ENCODE results near the gene RHOBTB1.
"Not testable (repeated sequence)": the region's sequence is repeated elsewhere in the genome, so short reads cannot be mapped to it uniquely, and the experiment has no call there.

RHOBTB1 gene

DNA sequence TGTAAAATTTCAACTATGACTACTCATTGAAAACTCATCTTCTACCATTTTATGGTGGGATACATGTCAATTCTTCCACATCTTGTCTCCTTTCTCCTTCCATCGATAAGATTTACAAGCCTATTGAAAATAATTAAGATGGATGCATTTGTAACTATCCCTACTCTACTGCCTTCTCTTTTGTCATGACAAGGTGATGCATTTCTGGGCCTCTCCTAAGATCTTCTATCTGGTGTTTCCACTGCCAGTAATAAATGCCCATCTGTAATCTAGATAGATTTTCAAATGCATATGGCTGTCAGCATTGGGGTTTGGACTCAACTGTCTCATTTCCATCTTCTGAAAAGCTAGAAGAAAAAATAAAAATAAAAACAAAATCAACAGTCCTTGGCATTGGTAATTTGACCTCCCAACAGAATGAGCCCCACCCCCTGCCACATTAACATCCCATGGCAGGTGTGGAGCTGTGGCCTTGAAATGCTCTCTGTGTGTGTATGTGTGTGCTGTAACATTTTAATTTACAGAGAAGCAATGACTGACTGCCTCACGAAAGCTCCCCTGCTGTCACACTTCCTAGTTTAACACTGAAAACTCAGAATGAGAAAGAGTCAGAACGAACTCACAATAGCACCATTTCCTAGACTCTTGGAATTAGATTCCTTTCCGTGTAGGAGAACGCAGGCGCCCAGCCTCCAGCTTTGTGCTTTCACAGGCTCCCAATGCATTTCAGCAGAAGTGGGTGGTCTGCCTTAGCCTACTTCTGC lies 74.2 kb downstream of the RHOBTB1 start:
- no peak for DNase-seq (ENCODE audit: low read depth in 2 of 2, low spot score in 1 of 2)

DNA sequence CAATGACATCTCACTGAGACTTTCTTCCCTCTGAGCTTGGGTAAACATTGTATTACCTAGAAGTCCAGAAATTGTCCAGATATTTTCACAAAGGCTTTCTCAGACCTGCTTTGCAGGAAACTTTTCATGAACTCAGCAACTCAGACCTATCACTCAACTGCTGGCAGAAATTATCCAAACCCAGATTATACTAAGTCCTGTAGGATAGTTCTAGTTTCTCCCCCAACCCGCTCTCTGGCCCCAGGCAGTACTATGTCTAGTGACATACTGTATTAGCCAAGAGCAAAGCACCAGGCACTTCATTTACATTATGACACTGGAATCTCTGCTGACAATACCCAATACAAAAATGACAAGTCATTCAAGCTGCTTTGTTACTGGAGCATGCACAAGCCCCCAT lies 75.0 kb downstream of the RHOBTB1 start:
- no peak for DNase-seq (ENCODE audit: low read depth in 2 of 2, low spot score in 1 of 2)

DNA sequence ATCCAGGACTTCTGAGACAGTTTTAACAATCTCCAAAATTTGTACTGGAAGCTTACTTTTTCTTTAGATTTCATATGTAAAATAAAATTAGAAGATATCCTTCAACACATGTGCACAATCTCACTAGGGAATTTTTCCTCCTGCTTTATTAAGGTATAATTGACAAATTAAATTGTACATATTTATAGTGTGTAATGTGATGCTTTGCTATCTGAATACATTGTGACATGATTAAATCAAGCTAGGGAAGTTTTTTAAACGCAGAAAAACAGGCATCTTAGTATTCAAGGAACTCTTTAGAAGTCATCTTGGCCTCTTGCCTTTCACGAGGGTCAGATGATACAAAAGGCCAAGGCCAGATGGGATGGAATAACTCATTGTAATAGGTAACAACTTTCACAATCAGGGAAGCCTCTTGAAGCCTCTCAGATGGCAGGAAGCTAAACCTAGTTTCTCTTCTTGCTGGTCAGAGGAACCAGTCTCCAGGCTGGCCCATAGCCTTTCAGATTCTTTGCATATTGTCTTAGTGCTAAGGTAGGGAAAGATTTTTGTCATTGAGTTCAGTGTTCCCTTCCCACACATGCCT lies 78.7 kb downstream of the RHOBTB1 start:
- no peak for DNase-seq (ENCODE audit: low read depth in 2 of 2, low spot score in 1 of 2)

DNA sequence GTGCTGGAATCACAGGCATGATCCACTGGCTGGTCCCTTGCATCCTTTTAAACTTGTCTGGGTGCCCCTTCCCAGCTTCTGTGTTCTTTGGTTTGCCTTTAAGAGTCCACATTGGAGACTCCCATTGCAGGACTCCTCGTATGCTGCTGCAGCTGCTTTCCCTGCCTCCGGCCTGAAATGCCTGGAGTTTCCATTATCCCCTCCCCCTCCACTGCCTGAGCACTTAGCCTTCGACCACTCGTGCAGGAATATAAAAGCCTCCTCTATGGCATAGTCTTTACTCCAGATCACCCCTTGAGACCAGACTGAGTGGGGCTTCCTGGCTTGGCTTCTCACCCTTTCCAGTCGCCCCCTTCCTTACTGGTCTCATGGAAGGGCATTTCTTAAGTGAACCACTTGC lies 80.2 kb downstream of the RHOBTB1 start:
- DNase-seq (ENCODE audit: low read depth in 2 of 2, low spot score in 1 of 2) = no peak

DNA sequence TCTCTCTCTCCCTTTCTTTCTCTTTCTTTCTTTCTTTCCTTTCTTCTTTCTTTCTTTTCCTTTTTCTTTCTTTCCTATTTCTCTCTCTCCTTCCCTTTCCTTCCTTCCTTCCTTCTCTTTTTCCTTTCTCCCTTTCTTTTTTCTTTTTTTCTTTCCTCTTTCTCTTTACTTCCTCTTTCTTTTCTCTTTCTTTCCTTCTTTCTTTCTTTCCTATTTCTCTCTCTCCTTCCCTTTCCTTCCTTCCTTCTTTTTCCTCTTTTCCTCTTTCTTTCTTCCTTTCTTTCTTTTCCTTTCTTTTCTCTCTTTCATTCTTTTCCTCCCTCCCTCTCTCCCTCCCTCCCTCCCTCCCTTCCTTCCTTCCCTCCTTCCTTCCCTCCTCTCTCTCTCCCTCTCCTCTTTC lies 81.5 kb downstream of the RHOBTB1 start:
- no peak for DNase-seq (ENCODE audit: low read depth in 2 of 2, low spot score in 1 of 2)

DNA sequence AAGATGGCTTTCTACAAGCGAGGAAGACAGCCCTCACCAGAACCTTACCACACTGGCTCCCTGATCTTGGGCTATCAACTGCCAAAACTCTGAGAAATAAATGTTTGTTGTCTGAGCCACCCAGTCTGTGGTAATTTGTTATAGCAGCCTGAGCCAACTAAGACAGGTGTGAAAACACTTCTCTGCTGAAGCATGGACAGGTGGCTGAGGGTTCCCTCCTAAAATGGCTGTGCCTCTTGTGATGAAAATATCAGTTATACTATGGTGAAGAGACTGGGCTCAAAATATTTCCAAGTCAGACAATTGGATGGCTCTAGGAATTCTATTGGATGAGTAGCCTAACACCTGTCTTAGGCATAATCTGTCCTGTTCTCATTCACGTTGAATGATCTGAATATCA lies 87.6 kb downstream of the RHOBTB1 start:
- DNase-seq (ENCODE audit: low read depth in 2 of 2, low spot score in 1 of 2) = no peak

DNA sequence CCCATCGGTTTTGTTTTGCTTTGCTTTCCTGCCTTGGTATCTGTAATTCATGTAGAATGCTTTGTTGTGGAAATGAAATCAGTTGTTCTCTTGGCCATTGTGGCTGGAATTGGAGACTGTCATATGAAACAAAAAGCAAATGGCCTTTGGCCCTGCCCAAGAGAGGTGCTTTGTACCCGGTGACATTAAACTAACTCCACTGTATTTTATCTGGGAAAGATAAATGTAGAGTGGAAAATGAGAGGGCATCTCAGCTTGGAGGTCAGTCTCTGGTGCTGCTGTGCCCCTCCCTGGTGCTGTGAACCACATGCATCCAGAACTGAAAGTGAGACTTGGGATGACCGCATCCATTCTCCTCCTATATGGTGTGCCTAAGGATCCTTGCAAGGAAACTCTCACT lies 90.3 kb downstream of the RHOBTB1 start:
- DNase-seq (ENCODE audit: low read depth in 2 of 2, low spot score in 1 of 2) = no peak

DNA sequence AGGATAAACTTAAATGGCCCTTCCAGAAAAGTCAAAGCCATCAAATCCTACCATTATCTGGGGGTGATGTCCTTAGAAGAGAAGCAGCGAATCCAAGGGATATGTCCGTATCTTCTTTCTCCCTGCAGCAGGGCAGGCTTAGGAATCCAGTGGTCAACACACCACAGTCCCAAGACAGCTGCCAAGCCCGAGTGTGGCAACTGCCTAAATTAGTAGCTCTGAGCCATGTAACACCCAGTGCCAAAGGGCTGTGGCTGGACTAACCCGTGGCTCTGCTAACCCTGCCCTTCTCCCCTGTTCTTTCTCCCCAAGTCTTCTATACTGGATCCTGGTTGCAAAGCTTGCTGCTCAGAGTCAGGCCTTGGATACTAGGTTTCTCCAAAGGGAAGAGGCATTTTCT lies 90.9 kb downstream of the RHOBTB1 start:
- DNase-seq (ENCODE audit: low read depth in 2 of 2, low spot score in 1 of 2) = no peak

DNA sequence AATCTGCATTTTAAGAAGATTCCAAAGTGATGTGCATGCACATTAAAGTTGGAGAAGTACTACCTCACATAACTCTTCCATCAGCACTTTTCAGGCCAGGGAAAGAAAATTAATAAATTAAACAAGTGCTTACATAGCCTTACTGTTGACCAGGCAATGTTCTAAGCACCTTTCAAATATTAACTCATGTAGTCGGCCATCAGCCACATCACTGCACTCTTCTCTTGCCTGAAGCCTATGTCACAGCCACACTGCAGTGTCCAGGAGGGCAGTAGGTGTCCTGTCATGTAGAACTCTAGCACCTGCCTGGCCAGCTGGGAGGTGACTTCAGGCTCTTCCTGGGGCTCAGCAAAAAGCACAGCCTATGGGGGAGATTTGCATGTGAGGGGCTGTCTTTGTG lies 94.2 kb downstream of the RHOBTB1 start:
- no peak for DNase-seq (ENCODE audit: low read depth in 2 of 2, low spot score in 1 of 2)

DNA sequence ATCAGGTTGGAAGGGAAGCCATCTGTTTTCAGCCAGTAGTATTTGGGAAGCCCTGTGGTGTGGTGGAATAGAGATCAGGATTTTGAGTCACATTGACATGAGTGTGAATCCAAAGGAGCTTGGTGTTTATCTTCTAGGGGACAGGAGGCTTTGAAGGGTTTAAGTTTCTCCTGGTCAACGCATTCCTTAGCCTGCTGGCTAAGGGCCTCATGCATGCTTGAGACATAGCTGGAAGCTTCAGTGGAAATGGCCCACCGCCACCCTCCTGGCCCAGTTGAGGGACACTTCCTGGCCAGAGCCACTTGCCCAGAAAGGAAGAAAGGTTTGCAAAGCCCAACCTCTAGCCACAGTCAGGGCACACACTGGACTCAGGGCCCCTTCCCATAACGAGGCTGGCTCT lies 94.8 kb downstream of the RHOBTB1 start:
- no peak for DNase-seq (ENCODE audit: low read depth in 2 of 2, low spot score in 1 of 2)

DNA sequence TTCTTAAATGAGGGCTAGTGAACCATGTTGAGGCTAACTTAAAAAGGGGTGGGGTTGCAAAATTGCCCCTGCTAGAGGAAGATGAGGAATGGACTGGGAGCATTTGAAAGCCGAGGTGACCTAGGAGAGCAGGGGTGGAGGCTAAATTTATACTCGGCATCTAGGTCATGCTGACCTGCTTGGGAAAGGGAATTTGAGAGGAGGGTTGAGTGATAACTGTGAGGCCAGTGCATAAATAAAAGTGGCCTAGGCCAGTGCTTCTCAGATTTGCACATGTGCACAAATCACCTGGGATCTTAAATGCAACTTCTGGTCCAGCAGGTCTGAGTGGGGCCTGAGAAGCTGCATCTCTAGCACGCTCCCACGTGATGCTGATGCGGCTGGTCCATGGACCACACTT lies 95.3 kb downstream of the RHOBTB1 start:
- no peak for DNase-seq (ENCODE audit: low read depth in 2 of 2, low spot score in 1 of 2)

DNA sequence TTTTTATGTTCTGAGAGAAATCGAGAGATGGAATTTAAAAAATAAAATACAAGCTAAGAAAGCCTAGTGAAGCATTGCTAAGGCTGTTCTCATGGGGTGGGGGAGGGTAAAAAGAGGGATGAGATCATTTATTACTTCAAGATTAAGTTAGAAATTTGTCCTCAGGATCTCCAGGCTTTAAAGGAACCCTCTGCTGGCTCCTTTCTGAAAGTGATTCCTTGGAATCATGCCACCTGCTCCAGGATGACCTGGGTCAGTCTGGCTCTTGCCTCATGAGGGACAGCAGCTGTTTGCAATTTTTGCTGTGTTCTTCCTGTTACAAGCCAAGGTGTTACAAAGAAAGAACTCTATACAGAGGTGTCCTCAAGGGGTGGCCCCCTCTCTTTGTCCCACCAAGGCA lies 95.9 kb downstream of the RHOBTB1 start:
- no peak for DNase-seq (ENCODE audit: low read depth in 2 of 2, low spot score in 1 of 2)

DNA sequence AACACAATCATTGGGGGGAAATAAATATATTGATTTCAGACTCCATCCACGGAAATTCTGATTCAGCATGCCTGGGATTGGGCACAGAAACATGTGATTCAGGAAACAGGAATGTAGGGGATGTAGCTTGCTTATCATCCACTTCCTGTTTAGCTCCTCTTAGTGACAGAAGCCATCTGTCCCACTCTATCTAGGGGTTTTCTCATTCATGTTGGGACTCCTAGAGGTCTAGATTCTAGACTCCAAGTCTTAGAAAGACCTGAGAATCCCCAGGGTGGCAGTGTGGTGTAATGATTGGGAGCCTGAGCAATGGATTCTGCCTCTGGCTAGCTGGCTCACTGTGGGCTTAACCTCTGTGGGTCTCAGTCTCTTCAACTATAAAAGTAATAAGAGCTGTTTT lies 97.8 kb downstream of the RHOBTB1 start:
- no peak for DNase-seq (ENCODE audit: low read depth in 2 of 2, low spot score in 1 of 2)

DNA sequence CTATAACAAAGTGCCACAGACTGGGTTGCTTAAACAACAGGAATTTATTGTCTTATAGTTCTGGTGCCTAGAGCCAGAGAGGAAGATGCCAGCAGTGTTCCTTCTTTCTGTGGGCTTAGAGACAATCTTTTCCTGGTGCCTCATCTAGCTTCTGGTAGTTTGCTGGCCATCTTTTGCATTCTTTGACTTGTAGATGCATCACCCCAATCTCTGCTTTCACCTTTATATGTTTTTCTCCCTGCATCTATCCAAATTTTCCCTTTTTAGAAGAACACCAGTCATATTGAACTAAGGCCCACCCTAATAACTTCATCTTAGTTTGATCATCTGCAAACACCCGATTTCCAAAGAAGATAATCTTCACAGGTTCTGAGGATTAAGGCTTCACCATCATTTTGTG lies 98.9 kb downstream of the RHOBTB1 start:
- no peak for DNase-seq (ENCODE audit: low read depth in 2 of 2, low spot score in 1 of 2)

DNA sequence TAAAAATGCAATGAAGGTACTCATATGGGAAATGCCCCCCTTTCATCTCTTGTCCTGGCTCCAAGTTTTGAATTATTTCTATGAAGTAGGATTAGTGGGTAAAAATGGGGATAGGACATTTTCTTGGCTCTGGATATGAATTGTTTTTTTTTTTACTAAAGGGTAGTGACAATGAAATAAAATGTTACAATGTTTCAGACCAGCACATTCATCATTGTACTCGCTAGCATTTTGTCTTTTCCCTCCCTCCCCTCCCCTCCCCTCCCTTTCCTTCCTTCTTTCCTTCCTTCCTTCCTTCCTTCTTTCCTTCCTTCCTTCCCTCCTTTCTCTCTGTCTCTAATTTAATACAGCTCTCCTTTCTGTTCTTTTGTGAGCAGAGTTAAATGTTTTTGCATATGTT lies 101.3 kb downstream of the RHOBTB1 start:
- DNase-seq (ENCODE audit: low read depth in 2 of 2, low spot score in 1 of 2) = no peak

DNA sequence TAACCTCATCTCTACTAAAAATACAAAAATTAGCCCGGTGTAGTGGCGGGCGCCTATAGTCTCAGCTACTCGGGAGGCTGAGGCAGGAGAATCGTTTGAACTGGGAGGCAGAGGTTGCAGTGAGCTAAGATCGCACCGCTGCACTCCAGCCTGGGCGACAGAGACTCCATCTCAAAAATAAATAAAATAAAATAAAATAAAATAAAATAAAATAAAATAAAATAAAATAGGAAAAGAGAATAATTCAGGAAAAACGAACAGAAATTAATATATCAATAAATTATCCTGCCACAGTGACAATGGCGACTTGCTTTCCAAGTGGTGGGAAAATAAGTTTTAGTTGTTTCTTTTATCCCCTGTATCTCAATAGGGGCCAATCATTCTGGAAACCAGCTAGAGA lies 102.8 kb downstream of the RHOBTB1 start:
- not testable (repeated sequence) for DNase-seq (ENCODE audit: low read depth in 2 of 2, low spot score in 1 of 2)

DNA sequence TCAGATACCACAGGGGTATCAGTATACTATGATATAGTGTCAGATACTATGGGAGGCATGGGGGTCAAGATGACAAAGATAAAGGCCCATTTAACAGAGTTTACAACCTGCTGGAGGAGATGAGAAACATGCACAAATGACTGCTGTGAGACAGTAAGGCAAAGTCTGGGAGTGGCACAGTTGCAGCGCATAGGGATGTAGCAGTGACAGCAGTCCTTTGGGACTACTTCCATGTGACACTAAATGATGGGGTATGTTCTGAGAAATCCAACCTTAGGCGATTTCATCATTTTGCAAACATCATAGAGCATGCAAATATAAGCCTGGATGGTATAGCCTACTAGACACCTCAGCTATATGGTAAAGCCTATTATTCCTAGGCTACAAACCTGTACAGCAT lies 108.9 kb downstream of the RHOBTB1 start:
- DNase-seq (ENCODE audit: low read depth in 2 of 2, low spot score in 1 of 2) = no peak

DNA sequence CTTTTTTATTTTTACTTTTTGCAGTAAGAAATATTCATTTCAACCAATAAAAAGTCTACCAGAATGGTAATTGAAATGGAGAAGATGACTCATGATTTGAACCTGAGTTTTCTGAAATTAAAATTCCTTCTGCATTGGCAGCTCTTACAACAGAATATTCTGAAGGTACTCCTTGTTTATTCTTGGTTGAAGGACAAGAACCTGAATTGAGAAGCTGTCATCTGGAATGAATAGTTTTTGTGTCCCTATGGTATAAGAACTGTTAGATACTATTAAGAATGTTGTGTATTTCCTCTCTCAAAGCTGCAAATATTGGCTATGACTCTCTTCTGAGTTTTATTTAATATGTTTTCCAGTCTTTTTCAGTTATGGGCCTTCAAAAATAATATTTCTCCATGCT lies 109.6 kb downstream of the RHOBTB1 start:
- no peak for DNase-seq (ENCODE audit: low read depth in 2 of 2, low spot score in 1 of 2)

DNA sequence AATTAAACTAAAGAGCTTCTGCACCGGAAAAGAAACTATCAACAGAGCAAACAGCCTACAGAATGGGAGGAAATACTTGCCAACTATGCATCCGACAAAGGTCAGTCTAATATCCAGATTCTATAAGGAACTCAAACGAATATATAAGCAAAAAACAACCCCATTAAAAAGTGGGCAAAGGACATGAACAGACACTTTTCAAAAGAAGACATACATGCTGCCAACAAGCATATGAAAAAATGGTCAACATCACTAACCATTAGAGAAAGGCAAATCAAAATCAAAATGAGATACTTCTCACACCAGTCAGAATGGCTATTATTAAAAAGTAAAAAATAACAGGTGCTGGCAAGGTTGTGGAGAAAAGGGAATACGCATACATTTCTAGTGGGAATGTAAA lies 111.8 kb downstream of the RHOBTB1 start:
- not testable (repeated sequence) for DNase-seq (ENCODE audit: low read depth in 2 of 2, low spot score in 1 of 2)

DNA sequence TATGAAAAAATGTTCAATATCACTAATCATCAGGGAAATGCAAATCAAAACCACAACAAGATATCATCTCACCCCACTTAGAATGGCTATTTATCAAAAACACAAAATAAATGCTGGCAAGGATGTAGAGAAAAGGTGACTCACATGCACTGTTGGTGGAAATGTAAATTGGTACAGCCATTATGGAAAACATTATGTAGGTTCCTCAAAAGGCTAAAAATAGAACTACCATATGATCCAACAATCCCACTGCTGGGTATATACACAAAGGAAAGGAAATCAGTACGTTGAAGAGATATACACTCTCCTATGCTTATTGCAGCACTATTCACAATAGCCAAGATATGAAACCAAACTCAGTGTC lies 115.5 kb downstream of the RHOBTB1 start:
- DNase-seq (ENCODE audit: low read depth in 2 of 2, low spot score in 1 of 2) = no peak

DNA sequence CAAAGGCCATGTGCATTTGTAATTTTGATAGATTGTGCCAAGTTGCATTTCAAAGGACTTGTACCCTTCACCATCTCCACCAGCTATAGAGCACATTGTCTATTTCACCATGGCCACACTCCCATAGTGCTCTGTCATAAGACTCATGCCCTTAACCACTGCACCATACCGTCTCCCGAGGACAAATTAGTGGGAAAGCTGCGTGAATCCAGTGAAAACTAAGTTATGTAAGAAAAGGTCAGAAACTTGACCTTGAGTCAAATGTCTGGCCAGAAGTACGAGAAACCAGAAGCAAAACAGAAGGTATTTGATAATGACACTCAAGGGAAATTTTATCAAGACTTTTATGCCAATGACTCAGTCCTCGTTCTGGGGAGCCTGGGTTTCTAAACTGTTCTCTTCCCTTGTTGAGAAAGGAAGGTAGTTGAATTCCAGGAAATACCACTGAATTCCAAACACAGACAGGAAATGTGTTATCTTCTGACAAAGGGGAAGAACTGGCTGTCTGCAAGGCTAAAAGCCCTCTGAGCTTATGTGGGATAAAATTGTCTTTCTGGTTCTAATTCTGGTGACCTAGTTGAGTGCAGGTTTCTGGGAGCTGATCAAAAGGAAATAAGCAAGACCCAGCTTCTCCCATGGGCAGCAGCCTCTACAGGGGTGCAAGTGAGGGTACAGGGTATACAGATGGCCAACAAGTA lies 116.0 kb downstream of the RHOBTB1 start:
- no peak for DNase-seq (ENCODE audit: low read depth in 2 of 2, low spot score in 1 of 2)

DNA sequence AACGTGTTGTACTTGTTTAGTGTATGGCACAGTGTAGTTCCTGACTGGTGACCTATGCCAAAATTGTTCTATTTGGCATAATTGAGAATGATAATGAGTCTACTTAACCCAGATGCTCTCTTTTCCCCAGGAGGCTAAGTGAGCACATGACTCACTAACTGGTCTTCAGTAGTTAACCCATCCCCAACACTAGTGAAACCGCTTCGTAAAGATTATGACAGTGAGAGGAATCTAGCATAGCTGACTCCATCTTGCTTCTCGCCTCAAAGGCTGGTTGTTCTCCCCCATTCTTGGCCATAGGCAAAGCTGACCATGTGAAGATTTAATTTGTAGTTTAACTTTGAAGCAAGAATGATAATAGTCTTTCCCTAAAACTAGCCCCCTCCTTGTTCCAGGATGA lies 118.5 kb downstream of the RHOBTB1 start:
- no peak for DNase-seq (ENCODE audit: low read depth in 2 of 2, low spot score in 1 of 2)

DNA sequence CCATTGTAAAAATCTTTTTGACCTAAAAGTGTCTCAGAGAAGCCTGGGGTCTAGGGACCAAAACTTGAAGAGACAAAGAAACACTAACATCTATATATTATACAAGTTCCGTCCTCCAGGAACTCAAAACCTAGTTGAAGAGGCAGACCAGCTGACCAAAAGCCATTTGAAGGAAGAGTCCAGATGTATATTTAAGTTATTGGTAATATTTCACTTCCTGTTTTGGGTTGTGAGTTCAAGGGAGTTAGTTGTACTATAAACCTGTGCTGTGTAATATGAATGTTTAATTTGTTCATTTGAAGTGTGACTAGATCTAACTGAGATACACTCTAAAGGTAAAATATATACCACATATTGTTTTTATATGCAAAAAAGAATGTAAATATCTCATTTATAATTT lies 120.7 kb downstream of the RHOBTB1 start:
- no peak for DNase-seq (ENCODE audit: low read depth in 2 of 2, low spot score in 1 of 2)
